ENCODE data around the gene VAT1L. TPM values are rescaled to one million over a fixed set of nuclear protein-coding genes. Genes with fewer than 3 reads are reported as not detected.
A peak's percentile ranks its signal among the peaks of the same experiment; 100 is the strongest.

The VAT1L gene
- total RNA-seq, 1 experiment from 2014 or later: 19.1 TPM

- peaks cover 57% of the 10 kb centered on the region for H3K4me1 Mint-ChIP-seq
- ATAC-seq (peak; percentile 57), DNase-seq (ENCODE audit: low spot score) (peak; percentile 31)
- POLR2A ChIA-PET: interaction anchor here (0.7 kb wide), 1 partner anchor 466 kb away, joined by 4 read pairs; no protein-coding TSS in a partner anchor
- H3K36me3 Mint-ChIP-seq: peaks cover 25% of the 10 kb centered on the region
- H3K27ac Mint-ChIP-seq: peak overlapping the region; percentile 31; the same call in 1 of the 2 replicates
- H3K9me3 Mint-ChIP-seq: no peaks in the 10 kb centered on the region
- TF ChIP-seq PRDM15 (CRISPR knock-in tag; IDR thresholded peaks at IDR 0.05): peak; percentile 67; the same call in 1 of the 2 replicates
- TF ChIP-seq ZNF423 (CRISPR knock-in tag; IDR thresholded peaks at IDR 0.05): peak; percentile 58
- TF ChIP-seq USF2 (CRISPR knock-in tag; IDR thresholded peaks at IDR 0.05): peak; percentile 26; the same call in 1 of the 2 replicates
- TF ChIP-seq TCF7 (CRISPR knock-in tag; IDR thresholded peaks at IDR 0.05; ENCODE audit: low read depth): no peak
- peaks cover 12% of the 10 kb centered on the region for H3K27me3 Mint-ChIP-seq (ENCODE audit: low read depth)
- CTCF ChIA-PET: interaction anchor here (0.6 to 3.5 kb wide), 11 partner anchors 11 to 339 kb away, joined by 3 to 23 read pairs (median 5); no protein-coding TSS in a partner anchor
- no peak overlapping the region for H3K4me3 Mint-ChIP-seq
Measured at GRCh38 chr16:77974883-77975282, 186.5 kb downstream of the VAT1L start.

- POLR2A ChIA-PET: no interaction called here
- CTCF ChIA-PET: interaction anchor here (1.0 to 3.5 kb wide), 4 partner anchors 12 to 124 kb away, joined by 3 to 23 read pairs (median 4); partner anchors contain the start of gene WWOX
- Mint-ChIP-seq H3K4me3 (no peak overlapping the region), H3K27me3 (ENCODE audit: low read depth) (peaks cover 12% of the 10 kb centered on the region), H3K9me3 (no peaks in the 10 kb centered on the region), H3K36me3 (peaks cover 25% of the 10 kb centered on the region), H3K27ac (no peak overlapping the region), H3K4me1 (peaks cover 47% of the 10 kb centered on the region)
- no peak for DNase-seq (ENCODE audit: low spot score)
- ATAC-seq: no peak
- TF ChIP-seq ZNF281 (CRISPR knock-in tag; IDR thresholded peaks at IDR 0.05) (no peak), NR1H2 (CRISPR knock-in tag; IDR thresholded peaks at IDR 0.05) (no peak), NFE2L1 (CRISPR knock-in tag; IDR thresholded peaks at IDR 0.05) (no peak), KAT7 (CRISPR knock-in tag; IDR thresholded peaks at IDR 0.05; ENCODE audit: borderline replicate concordance) (no peak)
Measured at GRCh38 chr16:77975942-77976341, 187.6 kb downstream of the VAT1L start.

GRCh38 chr16:77977339-77977738 lies 189.0 kb downstream of the VAT1L start:
- DNase-seq (ENCODE audit: low spot score): no peak
- Mint-ChIP-seq H3K36me3 (peaks cover 32% of the 10 kb centered on the region), H3K27me3 (ENCODE audit: low read depth) (peaks cover 12% of the 10 kb centered on the region), H3K27ac (no peak overlapping the region), H3K9me3 (no peaks in the 10 kb centered on the region), H3K4me3 (no peak overlapping the region), H3K4me1 (peaks cover 34% of the 10 kb centered on the region)
- ChIA-PET CTCF (interaction anchor here (3.5 kb wide), 1 partner anchor 25 kb away, joined by 23 read pairs; no protein-coding TSS in a partner anchor), POLR2A (no interaction called here)
- no peak for ATAC-seq
- no peak for TF ChIP-seq CTCF (IDR thresholded peaks at IDR 0.05)
- TF ChIP-seq FOXJ3 (CRISPR knock-in tag; IDR thresholded peaks at IDR 0.05; ENCODE audit: borderline replicate concordance): no peak
- no peak for TF ChIP-seq ZNF423 (CRISPR knock-in tag; IDR thresholded peaks at IDR 0.05)
- TF ChIP-seq ZNF532 (CRISPR knock-in tag; IDR thresholded peaks at IDR 0.05; ENCODE audit: borderline replicate concordance): no peak
- TF ChIP-seq FOXP4 (CRISPR knock-in tag; IDR thresholded peaks at IDR 0.05): no peak
- no peak for TF ChIP-seq ELF4 (CRISPR knock-in tag; IDR thresholded peaks at IDR 0.05; ENCODE audit: low read depth)
